HG03469 (cell line): ENCODE measurements around the gene MYO10.
"Not testable (repeated sequence)": the region's sequence is repeated elsewhere in the genome, so short reads cannot be mapped to it uniquely, and the experiment has no call there.

ENCODE experiments used
- ATAC-seq: cut with Tn5 transposase; IDR thresholded peaks from one replicate; pipeline ENCODE4 v1.9.1; 2021; ENCODE audit warnings: mild to moderate bottlenecking, moderate library complexity, moderate number of reproducible peaks; ENCODE audit not compliant: unreplicated experiment

The MYO10 gene

DNA sequence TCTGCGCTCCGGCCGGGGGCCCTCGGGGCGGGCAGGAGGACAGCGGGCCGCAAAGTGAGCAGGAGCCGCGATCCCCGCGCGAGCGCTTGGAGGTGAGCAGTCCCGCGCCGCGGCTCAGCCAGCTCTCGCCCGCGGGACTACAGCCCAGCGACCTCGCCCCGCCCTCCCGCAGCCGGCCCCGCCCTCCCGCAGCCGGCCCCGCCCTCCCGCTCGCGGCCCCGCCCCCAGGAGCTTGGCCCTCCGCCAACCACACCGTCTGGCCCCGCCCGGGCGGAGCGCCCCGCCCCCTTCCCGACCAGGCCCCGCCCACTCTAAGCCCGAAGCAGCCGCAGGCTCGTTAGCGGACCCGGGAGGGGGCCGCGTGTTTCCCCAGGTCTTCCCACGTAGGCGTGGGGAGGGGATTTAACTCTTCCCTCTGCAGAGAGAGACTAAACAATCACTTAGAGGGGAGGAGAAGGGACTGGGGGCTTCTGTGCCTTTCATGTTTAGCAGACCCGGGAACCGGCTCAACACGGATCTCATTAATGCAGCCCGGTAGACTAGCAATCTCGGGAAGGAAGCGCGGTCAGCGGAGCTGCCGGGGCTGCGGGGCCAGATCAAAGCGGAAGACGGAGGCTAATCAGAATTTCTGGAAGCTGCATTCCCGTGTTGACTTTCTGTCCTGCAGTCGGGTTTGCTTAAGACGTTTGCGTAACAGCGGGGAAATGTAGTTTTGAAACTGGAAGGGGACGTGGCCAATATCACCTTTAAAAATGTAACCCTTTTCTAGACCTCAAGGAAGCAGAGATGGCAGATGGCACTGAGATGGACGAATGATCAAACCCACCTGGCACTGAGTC lies at the start of gene MYO10:
TSS of gene MYO10 (minus strand) at position 139 of the 839 bp plus-strand sequence. CDS start 480 bp downstream, outside the sequence.
- ATAC-seq, result no peak

DNA sequence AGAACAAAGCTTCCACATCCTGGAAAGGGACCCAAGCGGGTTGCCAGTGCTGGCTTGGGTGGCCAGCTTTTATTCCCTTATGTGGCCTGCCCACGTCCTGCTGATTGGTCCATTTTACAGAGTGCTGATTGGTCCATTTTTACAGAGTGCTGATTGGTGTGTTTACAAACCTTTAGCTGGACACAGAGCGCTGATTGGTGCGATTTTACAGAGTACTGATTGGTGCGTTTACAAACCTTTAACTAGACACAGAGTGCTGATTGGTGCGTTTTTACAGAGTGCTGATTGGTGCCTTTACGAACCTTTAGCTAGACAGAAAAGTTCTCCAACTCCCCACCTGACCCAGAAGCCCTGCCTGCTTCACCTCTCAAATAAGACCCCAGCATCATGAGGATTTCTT lies 49.2 kb upstream of the MYO10 start:
- ATAC-seq, result not testable (repeated sequence)

DNA sequence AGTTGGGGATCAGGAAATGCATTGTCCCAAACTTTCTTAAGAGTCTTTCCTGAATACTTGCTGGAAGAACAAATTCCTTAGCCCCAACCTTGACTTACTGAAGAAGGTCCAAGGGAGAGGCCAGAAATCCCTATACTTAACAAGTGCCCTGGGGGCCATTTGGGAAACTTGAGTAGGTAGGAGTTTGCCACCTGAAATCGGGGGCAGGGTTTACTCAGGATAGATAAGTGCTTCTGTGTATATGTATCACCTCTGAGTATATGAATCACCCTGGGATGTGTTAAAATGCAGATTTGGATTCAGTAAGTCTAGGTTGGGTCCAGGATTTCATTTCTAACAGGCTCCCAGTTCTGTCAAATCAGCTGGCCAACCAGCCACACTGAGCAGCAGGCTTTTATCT lies 47.9 kb upstream of the MYO10 start:
- ATAC-seq, result no peak

DNA sequence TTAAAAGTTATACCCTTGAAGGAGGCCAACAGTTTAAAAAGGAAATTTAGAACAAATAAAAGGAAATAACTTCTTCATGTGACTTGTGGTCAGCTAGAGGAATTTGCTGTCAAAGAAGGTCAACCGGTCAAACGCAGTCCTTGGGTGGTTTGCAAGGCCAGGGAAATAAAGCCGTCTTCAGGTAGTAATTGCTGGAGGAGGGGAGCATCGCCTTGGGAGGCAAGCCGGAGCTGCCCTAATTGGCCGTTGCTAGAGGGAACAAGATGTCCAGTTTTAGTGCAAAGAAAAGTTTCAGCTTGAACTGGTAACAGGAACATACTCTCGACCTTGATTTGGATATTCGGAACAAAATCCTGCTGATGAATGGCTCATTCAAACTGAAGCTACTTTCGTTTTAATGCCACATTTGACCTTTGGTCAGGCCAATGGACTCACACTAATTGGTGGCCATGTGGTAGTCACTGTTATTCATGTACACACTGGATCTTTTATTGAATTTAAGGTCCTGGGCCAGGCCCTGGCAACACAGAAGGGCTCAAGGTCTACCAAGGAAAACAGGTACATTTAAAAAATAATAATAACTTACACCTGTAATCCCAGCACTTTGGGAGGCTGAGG lies 47.0 kb upstream of the MYO10 start:
- ATAC-seq, result no peak

DNA sequence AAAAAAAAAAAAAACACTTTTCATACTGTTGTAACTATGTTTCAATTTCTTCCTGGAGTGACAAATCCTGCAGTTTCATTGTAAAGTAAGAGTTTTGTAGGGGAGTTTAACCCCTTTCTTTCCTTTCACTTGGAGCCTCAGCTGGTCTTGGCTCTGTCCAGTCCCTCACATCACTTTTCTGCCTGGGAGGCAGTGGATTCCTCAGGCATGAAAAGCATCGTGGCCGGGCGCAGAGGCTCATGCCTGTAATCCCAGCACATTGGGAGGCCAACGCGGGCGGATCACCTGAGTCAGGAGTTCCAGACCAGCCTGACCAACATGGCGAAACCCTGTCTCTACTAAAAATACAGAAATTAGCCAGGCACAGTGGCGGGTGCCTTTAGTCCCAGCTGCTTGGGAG lies 45.6 kb upstream of the MYO10 start:
- no peak for ATAC-seq

DNA sequence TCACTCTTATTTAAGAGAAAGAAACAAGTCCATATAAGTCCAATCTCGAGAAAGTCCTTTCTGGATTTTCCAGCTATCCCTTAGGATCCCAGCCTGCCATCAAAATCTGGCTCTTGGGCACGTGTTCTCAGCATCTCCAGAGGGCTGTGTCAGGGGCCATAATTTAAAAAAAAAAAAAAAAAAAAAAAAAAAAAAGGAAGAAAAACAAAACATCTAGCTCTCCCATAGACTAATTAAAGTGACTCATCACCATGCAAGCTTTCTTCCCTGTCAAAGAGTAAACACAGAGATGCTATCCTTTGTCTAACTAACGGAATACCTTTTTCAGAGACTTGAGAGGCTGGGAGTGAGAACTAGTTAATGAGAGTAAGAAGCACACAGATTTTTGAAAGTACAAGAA lies 44.9 kb upstream of the MYO10 start:
- ATAC-seq, result no peak

DNA sequence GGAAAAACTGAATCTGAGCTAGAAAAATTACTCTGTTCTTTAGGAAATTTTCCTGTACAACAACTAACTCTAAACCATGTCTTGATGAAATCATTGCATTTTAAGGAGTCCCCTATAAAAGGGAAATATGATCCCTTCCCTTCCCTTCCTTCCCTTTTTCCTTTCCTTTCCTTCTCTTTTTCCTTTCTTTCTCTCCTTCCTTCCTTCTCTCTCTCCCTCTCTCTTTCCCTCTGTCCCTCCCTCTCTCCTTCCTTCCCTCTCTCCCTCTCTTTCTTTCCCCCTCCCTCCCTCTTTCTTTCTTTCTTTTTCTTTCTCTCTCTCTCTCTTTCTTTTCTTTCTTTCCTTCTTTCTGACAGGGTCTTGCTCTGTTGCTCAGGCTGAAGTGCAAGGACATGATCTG lies 42.2 kb upstream of the MYO10 start:
- ATAC-seq, result no peak

DNA sequence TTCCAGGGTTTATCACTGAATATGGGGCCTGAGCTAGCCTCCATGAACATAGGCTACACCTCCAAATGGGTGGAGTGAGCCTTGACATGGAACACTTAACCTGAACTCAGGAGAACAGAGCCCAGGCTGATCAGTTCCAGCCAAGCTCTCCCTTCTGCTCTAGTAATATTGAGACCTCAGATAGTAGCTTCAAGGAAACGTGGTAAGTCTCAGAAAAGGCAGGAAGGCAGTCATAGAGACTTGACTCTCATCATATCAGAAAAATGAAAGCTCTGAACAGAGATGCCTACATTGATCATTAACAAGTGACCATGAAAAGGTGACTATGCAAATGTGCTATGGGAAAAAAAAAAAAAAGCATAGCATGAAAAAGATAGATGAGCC lies 40.5 kb upstream of the MYO10 start:
- peak; percentile 71 for ATAC-seq

DNA sequence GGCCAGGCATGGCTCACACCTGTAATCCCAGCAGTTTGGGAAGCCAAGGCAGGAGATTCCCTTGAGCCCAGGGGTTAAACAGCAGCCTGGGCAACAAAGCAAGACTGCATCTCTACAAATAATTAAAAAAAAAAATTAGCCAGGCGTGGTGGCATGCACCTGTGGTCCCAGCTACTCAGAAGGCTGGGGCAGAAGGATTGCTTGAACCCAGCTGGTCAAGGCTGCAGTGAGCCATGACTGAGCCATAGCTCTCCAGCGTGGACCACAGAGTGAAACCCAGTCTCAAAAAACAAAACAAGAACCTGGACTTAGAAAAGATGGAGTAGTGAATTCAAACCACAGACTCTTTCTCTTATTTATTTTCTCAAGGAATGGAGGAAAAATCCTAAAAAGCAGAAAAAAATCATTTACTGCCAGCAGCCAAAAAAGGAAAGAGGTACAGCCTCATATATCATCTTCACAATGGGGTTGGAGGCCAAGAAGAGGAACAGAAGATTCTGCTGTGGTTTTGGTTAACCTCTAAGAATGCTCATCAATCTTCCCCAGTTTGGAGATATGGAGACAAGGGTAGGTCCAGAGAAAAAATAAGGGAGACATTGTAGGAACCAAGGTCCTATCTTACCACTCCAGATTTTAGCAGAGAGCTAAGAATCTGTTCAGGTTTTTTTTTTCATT lies 40.0 kb upstream of the MYO10 start:
- ATAC-seq, result peak; percentile 65

DNA sequence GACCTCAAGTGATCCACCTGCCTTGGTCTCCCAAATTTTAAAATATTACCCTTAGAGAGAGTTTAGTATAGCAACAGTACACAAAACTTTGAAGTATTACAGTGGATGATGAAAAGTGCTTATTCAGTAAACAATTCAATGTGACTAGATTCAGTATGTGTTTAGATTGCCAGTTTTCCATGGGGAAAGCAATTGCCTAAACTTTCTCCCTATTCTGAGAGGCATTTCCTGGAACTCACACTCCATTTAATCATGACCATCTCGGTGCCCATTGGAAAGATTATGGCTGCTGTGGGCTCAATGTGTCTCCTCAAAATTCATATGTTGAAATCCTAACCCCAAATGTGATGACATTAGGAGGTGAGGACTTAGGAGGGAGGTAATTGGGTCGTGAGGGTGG lies 38.9 kb upstream of the MYO10 start:
- no peak for ATAC-seq

DNA sequence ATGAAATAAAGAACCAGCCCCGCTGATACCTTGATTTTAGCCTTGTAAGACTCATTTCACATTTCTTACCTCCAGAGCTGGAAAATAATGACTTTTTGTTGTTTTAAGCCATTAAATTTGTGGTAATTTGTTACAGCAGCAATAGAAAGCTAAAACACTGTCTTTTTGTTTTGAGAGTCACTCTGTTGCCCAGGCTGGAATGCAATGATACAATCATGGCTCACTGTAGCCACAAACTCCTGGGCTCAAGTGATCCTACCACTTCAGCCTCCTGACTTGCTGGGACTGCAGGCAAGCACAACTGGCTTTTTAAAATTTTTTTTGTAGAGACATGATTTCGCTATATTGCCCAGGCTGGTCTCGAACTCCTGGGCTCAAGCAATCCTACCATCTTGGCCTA lies 34.7 kb upstream of the MYO10 start:
- ATAC-seq, result no peak

DNA sequence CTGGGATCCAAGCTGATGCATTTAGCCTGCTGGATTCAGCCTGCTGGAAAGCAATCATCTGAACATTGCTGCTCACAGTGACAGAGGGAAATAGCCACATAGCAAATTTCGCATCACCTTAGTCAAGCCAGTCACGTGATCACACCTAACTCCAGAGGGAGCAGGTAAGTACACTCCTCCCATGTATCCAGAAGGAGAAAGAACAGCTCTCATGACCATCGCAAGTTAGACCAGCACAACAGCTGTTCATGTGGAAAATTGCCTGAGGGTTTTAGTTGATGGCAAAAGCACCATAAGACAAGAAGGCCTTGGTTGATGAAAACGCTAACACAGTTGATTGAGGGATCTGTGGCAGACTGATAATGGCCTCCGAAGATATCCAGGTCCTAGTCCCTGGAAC lies 34.2 kb upstream of the MYO10 start:
- ATAC-seq, result no peak

DNA sequence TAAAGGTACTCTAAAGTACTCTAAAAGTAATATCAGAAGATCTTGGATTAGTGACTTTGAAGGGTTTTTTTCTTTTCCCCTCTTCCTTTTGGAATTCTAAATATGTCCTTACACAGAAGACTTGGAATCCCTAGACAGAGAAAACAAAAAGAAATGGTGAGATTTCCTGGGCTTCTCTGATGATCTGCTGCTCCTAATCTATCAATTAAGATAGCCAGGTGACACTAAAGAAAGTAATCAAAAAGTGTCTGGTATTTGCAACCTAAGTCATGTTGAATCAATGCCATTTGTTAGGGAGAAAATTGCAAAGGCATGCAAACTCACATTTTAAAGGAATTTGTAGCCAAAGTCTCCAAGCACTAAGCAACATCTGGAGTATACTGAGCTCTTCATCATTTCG lies 29.5 kb upstream of the MYO10 start:
- ATAC-seq, result no peak

DNA sequence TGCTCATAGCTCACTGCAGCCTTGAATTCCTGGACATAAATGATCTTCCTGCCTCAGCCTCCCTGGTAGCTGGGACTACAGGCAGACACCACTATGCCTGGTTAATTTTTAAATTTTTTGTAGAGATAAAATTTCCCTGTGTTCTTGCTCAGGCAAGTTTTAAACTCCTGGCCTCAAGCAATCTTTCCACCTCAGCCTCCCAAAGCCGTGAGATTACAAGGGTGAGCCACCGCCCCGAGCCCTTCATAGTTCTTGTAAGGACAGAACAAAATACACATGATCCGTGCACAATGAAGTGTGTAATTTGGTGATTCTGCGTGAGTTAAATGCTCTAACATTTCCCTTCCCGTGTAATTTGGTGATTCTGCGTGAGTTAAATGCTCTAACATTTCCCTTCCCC lies 27.7 kb upstream of the MYO10 start:
- ATAC-seq, result no peak

DNA sequence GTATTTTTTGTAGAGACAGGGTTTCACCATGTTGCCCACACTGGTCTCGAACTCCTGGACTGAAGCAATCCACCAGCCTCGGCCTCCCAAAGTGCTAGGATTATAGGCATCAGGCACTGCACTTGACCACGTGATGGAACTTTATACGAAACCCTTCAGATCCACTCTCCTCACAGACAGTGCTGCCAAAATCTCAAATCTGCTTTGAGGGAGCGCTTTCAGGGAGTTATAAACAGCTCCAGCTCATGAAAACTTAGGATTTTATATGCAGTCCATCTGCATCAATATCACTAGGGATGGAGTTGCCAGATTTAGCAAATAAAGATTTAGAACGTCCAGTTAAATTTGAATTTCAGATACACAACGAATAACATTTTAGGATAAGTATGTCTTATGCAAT lies 25.0 kb upstream of the MYO10 start:
- ATAC-seq, result no peak

DNA sequence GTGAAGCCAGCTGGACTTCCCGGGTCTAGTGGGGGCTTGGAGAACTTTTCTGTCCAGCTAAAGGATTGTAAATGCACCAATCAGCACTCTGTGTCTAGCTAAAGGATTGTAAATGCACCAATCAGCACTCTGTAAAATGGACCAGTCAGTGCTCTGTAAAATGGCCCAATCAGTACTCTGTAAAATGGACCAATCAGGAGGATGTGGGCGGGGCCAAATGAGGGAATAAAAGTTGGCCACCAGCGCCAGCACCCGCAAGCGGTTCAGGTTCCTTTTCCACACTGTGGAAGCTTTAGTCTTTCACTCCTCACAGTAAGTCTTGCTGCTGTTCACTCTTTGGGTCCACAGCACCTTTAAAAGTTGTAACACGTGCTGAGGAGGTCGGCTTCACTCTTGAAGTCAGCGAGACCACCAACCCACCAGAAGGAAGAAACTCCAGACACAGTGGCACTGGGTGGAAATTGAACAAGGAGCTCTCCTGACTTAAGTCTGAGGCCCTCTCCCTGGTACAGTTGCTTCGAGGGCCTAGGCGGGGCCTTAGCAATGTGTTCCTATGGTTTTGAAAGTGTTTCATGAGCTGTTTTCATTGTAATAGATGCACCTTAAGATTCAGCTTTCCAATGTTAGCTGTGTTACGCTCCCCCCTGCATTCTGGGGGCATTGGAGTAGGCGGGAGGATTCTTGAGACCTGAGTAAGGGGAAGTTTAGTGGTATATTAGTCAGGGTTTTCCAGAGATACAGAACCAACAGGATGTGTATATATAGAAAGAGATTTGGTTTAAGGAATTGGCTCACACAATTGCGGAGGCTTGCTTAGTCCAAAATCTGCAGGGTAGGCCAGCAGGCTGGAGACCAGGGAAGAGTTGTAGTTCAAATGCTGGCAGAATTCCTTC lies 21.5 kb upstream of the MYO10 start:
- ATAC-seq, result no peak

DNA sequence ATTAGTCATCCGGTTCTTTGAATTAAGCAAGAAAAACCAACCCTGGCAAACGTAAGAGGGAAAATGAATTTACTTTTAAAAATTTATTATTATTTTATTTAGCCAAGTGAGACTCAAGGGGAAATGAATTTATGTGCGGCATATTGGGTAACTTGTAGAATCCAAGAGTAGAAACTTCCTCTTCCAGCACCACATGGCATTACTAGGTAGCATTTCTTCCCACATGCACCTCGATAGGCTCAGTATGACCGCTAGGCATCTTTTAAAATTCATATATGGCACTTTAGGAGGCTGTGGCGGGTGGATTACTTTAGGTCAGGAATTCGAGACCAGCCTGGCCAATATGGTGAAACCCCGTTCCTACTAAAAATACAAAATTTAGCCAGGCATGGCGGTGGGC lies 17.6 kb upstream of the MYO10 start:
- ATAC-seq, result no peak

DNA sequence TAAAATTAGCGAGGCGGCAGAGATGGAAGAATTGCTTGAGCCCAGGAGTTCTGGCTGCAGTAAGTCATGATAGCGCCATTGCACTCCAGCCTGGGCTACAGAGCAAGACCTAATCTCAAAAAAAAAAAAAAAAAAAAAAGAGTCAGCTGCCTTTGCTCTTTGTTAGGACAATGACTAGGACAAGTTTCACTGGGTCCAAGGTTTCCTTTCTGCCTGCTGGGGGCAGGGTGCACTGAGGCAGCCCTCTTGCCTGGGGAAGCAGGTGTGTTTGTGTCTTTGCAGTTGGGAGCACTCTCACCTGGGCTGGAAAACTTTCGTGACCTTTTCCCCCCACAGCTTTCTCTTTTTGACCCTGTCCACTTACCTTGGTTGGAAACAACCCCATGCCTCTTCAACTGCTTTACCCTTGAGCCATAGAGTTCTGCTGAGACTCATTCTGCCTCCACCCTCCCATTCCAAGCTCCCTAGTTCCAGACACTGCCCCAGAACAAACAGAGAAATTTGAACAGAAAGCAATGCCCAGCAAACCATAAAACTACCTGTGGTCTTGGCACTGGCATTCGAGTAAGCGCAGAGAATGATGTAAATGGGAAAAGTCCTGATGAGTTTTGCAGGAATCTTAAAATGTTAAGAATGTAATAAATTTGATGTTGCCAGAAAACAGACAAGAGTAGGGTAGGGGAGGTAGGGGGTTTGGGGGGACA lies 17.0 kb upstream of the MYO10 start:
- ATAC-seq, result no peak

DNA sequence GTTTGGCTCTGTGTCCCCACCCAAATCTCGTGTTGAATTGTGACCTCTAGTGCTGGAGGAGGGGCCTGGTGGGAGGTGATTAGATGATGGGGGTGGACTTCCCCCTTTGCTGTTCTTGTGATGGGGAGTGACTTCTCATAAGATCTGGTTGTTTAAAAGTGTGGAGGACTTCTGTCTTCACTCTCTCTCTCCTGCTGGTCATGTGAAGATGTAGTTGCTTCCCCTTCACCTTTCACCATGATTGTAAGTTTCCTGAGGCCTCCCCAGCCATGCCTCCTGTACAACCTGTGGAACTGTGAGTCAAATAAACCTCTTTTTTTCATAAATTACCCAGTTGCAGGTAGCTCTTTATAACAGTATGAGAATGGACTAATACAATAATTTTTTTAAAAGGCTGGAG lies 10.6 kb upstream of the MYO10 start:
- ATAC-seq, result no peak

DNA sequence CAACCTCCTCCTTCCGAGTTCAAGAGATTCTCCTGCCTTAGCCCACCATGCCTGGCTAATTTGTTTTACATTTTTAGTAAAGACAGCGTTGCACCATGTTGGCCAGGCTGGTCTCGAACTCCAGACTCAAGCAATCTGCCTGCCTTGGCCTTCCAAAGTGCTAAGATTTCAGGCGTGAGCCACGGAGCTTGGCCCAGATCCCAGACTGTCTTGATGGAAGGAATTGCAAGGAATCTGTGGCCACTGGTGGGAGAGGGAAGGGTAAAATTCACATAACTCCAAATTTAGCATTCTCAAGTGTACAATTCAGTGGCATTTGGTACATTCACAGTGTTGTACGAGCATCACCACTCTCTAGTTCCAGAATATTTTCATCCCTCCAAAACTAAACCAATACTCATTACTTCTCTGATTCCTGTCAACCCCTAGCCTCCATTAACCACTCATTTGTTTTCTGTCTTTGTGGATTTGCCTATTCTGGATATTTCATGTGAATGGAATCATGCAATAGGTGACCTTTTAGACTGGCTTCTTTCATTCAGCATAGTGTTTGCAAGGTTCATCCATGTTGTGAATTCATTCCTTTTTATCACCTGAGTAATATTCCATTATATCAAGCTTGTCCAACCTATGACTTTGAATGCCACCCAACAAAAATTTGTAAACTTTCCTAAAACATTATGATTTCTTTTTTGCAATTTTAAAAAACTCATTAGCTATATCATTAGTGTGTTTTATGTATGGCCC lies 8.9 kb upstream of the MYO10 start:
- no peak for ATAC-seq
